Measurements from ENCODE around the gene PRKCB.

The PRKCB gene

DNA sequence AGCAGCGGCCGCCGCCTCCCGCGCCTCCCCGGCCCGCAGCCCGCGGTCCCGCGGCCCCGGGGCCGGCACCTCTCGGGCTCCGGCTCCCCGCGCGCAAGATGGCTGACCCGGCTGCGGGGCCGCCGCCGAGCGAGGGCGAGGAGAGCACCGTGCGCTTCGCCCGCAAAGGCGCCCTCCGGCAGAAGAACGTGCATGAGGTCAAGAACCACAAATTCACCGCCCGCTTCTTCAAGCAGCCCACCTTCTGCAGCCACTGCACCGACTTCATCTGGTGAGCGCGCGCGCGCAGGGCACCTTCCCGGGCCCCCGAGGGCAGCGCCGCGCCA, 258 bp downstream of the PRKCB start:
- Histone ChIP-seq H3K4me3 (ENCODE audit: extremely low read depth, insufficient read depth, low read length, poor library complexity, severe bottlenecking) (peak overlapping the region; percentile 48), H3K36me3 (ENCODE audit: control insufficient read depth, insufficient read depth, low read length) (no peaks in the 10 kb centered on the region), H3K4me1 (ENCODE audit: control insufficient read depth, insufficient read depth, low read length, poor library complexity, severe bottlenecking) (peaks cover 6% of the 10 kb centered on the region), H3K27ac (ENCODE audit: low read depth, low read length, severe bottlenecking) (no peak overlapping the region), H3K9me3 (ENCODE audit: control insufficient read depth, low read length) (no peaks in the 10 kb centered on the region)
- WGBS, 2 experiments (ENCODE audit: insufficient coverage in 2 of 2) = 0 to 2% methylated on average over 20 to 38 of the region's 45 CpGs

DNA sequence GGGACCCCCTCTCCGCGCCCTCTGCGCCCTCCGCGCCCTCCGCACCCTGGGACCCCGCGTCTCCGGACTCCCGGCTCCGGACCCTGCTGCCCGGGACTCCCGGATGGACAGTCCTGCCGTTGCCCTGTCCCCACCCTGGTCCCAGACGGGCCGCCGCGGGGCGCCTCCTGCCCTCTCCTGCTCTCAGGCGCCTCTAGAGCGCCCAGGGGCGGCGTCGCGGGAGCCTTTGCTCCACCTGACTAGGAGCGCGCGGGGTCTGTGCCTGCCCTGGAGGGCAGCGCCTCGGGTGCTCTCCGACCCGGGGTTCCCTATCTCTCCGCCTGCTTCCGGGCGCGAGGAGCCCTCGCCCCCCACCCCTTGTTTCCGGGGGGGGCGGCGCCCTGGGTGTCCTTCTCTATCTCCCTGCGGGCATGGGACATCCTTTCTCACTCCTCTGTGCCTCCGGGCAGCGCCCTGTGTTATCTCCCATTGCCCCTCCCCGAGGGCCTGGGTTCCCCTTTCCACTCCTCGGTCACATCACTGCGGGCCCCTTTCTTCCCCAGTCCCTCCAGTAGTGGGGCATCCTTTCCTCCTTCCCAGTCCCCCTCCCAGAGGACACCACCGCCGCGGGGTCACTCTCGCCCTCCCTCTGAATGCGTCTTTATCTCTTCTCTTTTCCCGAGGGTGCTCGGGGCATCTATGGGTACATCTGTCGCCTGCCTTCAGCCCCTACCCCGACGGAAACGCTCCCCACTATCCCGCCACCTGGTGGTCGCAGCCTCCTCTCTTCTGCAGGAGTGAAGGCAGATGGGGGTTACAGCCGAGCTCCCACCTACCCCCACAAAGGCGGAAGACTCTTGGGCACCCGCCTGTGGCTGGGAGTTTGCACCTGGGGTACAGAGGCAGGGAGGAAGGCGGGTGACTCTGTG, 875 bp downstream of the PRKCB start:
- peaks cover 6% of the 10 kb centered on the region for H3K4me1 ChIP-seq (ENCODE audit: control insufficient read depth, insufficient read depth, low read length, poor library complexity, severe bottlenecking)

DNA sequence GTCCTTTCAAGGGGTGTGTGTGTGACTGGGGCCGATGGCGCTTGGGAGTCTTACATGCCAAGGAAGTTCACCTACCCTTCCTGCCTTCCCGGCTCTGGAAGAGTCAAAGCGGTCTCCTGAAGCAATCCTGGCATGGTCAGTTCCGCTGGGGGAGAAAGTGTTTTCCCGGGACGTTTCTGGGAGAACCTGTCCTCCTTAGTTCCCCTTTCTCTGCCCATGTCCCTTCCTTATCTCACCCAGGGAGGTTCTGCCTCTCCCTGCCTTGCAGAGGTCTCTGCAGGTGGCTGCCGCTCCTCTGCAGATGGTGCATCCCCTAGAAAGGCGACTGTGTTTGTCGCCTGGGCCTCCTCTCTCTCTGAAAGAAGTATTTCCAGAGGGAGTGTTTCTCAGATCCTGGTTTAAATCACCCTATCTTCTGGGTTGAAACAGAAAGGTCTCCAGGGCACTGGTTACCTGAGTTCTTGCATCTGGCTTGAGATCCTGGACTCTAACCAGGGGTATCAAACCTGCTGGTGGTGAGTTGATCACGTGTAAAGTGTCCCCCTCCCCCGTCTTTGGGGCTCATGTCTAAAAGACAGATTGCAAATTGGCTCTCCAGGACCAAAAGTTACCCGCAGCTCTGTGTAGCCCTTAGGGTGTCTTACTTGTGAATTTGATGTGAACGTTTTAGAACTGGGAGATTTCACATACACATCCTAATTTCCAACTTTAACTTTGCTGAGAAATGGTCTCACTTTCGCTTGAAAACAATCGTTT, 1.9 kb downstream of the PRKCB start:
- no peak overlapping the region for H3K27ac ChIP-seq (ENCODE audit: low read depth, low read length, severe bottlenecking)
- 60 to 67% methylated on average over 10 to 11 of the region's 16 CpGs for WGBS, 2 experiments (ENCODE audit: insufficient coverage in 2 of 2)
- no peak overlapping the region for H3K4me3 ChIP-seq (ENCODE audit: extremely low read depth, insufficient read depth, low read length, poor library complexity, severe bottlenecking)
- no peaks in the 10 kb centered on the region for H3K36me3 ChIP-seq (ENCODE audit: control insufficient read depth, insufficient read depth, low read length)
- H3K4me1 ChIP-seq (ENCODE audit: control insufficient read depth, insufficient read depth, low read length, poor library complexity, severe bottlenecking) = peaks cover 6% of the 10 kb centered on the region
- no peaks in the 10 kb centered on the region for H3K9me3 ChIP-seq (ENCODE audit: control insufficient read depth, low read length)

More for the DNA sequence above, 875 bp downstream of the PRKCB start:
- H3K36me3 ChIP-seq (ENCODE audit: control insufficient read depth, insufficient read depth, low read length) = no peaks in the 10 kb centered on the region
- WGBS, 2 experiments (ENCODE audit: insufficient coverage in 2 of 2) = 3 to 4% methylated on average over 43 to 44 of the region's 63 CpGs
- H3K9me3 ChIP-seq (ENCODE audit: control insufficient read depth, low read length) = no peaks in the 10 kb centered on the region
- H3K4me3 ChIP-seq (ENCODE audit: extremely low read depth, insufficient read depth, low read length, poor library complexity, severe bottlenecking) = peak overlapping the region; percentile 48
- H3K27ac ChIP-seq (ENCODE audit: low read depth, low read length, severe bottlenecking) = no peak overlapping the region

DNA sequence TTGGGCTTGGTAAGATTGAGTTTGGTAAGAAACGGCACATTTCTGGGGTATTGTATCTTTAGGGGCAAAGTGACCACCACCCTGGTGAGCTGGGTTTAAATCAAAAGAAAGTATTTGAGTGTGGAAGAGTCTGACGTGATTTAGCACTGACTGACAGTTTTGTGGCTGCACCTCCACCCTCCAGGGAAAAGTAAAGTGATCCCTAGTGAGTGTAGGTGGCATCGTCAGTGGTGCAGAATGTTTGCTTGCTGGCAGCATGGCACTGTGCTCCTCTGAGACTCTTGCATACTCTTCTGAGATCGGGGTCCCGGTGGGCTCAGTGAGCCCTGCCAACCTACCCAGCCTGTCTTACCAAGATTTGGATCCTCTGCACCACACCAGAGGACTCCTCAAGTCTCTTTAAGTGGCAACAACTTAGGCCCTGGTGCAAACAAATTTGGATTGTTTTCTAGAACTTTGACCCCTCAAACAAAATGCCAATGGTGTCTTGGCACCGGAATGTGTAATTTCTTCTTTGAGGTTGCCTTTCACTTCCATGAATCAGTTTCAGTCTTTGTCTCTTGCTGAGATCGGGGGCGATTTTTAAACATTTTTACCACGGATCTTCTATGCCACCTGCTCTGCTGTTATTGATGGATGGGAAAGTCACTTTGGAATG, 2.8 kb downstream of the PRKCB start:
- WGBS, 2 experiments (ENCODE audit: insufficient coverage in 2 of 2) = 76 to 84% methylated on average over 5 to 6 of the region's 9 CpGs
- H3K27ac ChIP-seq (ENCODE audit: low read depth, low read length, severe bottlenecking) = no peak overlapping the region
- no peaks in the 10 kb centered on the region for H3K36me3 ChIP-seq (ENCODE audit: control insufficient read depth, insufficient read depth, low read length)
- H3K4me3 ChIP-seq (ENCODE audit: extremely low read depth, insufficient read depth, low read length, poor library complexity, severe bottlenecking) = no peak overlapping the region
- H3K9me3 ChIP-seq (ENCODE audit: control insufficient read depth, low read length) = no peaks in the 10 kb centered on the region
- H3K4me1 ChIP-seq (ENCODE audit: control insufficient read depth, insufficient read depth, low read length, poor library complexity, severe bottlenecking) = peaks cover 6% of the 10 kb centered on the region

DNA sequence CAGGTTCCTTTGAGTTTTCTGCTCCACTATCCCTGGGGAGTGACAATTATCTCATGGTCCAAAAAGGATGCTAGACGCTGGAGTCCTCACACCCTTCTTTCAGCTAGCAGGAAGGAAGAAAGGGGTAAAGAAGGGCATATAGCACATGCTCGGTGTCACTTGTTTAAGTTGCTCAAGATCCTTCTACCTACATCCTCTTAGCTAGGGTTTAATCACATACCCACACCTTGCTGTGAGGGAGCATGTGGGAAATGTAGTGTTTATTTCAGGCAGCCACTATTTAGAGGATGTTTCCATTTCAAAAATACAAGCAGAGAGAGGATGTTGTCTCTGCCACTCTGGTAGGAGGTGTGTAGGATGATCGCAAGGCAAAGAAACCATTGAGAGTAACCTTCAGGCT, 4.5 kb downstream of the PRKCB start:
- peaks cover 6% of the 10 kb centered on the region for H3K4me1 ChIP-seq (ENCODE audit: control insufficient read depth, insufficient read depth, low read length, poor library complexity, severe bottlenecking)
- WGBS, 2 experiments (ENCODE audit: insufficient coverage in 2 of 2) = 60 to 88% methylated on average over 1 of the region's 3 CpGs
- no peaks in the 10 kb centered on the region for H3K36me3 ChIP-seq (ENCODE audit: control insufficient read depth, insufficient read depth, low read length)

DNA sequence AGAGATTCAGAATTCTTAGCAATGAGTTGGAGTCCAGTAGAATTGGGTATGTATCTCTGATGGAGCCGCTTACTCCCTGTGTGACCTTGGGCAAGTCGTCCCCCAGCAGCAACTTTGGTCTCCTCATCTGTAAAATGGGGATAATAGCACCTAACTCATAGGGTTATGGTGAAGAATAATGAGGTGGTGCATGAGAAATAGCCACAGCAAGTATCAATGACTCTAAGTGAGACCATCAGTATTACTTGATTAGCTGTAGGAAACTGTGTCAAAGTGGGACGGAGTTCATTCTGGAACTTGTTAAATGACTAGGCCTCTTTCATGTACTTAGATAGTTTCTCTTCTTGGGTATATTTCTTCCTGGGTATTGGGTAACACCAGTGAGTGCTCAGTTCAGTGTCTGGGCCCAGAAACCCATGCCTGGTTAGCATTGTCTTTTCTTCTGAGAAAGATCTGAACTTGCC, 6.4 kb downstream of the PRKCB start:
- Histone ChIP-seq H3K36me3 (ENCODE audit: control insufficient read depth, insufficient read depth, low read length) (no peaks in the 10 kb centered on the region), H3K4me1 (ENCODE audit: control insufficient read depth, insufficient read depth, low read length, poor library complexity, severe bottlenecking) (no peaks in the 10 kb centered on the region), H3K9me3 (ENCODE audit: control insufficient read depth, low read length) (no peaks in the 10 kb centered on the region), H3K27ac (ENCODE audit: low read depth, low read length, severe bottlenecking) (no peak overlapping the region), H3K4me3 (ENCODE audit: extremely low read depth, insufficient read depth, low read length, poor library complexity, severe bottlenecking) (no peak overlapping the region)
- 88 to 95% methylated on average over 3 of the region's 3 CpGs for WGBS, 2 experiments (ENCODE audit: insufficient coverage in 2 of 2)

More for the DNA sequence above, 4.5 kb downstream of the PRKCB start:
- H3K9me3 ChIP-seq (ENCODE audit: control insufficient read depth, low read length) = no peaks in the 10 kb centered on the region
- H3K27ac ChIP-seq (ENCODE audit: low read depth, low read length, severe bottlenecking) = no peak overlapping the region
- H3K4me3 ChIP-seq (ENCODE audit: extremely low read depth, insufficient read depth, low read length, poor library complexity, severe bottlenecking) = no peak overlapping the region

DNA sequence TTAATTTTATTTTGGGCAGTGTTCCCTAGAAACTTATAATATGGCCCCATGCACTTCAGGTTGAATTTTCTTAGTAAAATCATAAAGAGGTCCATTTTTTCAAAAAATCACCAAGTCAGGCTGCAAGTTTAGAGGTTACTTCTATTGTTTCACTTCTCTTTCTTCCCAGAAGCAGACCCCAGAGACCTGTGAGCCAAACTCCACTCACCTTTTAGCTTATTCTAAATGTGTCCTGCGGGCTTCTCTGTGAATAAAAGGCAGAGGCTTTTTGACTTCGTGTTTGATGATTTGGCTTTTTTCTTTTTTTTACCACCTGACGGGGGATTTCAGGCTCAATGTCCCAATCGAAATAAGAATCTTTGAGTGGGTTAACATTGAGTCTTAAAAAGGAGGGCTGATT, 7.4 kb downstream of the PRKCB start:
- Histone ChIP-seq H3K27ac (ENCODE audit: low read depth, low read length, severe bottlenecking) (no peak overlapping the region), H3K36me3 (ENCODE audit: control insufficient read depth, insufficient read depth, low read length) (no peaks in the 10 kb centered on the region), H3K4me3 (ENCODE audit: extremely low read depth, insufficient read depth, low read length, poor library complexity, severe bottlenecking) (no peak overlapping the region), H3K9me3 (ENCODE audit: control insufficient read depth, low read length) (no peaks in the 10 kb centered on the region), H3K4me1 (ENCODE audit: control insufficient read depth, insufficient read depth, low read length, poor library complexity, severe bottlenecking) (no peaks in the 10 kb centered on the region)
- 72 to 82% methylated on average over 2 to 3 of the region's 4 CpGs for WGBS, 2 experiments (ENCODE audit: insufficient coverage in 2 of 2)

DNA sequence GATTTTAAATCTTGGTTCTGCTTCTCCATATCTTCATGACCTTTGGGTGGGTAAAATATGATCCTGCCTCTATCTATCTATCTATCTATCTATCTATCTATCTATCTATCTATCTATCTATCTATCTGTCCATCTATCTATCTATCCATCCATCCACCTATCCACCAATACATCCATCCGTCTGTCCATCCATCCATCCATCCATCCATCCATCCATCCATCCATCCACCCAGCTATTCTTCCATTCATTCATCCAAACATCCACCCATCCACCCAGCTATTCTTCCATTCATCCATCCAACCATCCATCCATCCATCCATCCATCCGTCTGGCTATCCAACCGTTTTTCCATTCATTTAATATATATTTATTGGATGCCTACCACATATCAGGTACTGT, 11.5 kb downstream of the PRKCB start:
- H3K27ac ChIP-seq (ENCODE audit: low read depth, low read length, severe bottlenecking) = no peak overlapping the region
- H3K9me3 ChIP-seq (ENCODE audit: control insufficient read depth, low read length) = no peaks in the 10 kb centered on the region
- no peaks in the 10 kb centered on the region for H3K4me1 ChIP-seq (ENCODE audit: control insufficient read depth, insufficient read depth, low read length, poor library complexity, severe bottlenecking)
- H3K4me3 ChIP-seq (ENCODE audit: extremely low read depth, insufficient read depth, low read length, poor library complexity, severe bottlenecking) = no peak overlapping the region
- no peaks in the 10 kb centered on the region for H3K36me3 ChIP-seq (ENCODE audit: control insufficient read depth, insufficient read depth, low read length)
- WGBS, 2 experiments (ENCODE audit: insufficient coverage in 2 of 2) = 78 to 92% methylated on average over 1 of the region's 3 CpGs

DNA sequence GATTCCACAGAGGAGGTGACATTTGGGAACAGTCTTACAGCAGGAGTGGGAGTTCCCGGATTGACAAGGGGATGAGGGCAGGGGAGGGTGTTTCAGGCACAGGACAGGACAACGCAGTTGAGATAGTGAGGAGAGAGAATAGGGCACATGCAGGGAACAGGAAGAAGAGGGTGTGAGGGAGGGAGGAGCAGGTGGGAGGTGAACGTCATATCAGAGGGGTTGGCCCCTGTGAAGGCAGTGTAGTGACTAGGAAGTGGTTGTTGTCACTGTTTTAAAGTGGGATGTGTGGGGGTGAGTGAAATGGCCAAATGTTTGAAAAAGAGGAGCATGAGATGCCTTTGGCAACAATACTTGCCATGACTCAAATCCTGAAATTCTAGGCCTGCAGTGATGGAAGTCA, 12.2 kb downstream of the PRKCB start:
- no peaks in the 10 kb centered on the region for H3K36me3 ChIP-seq (ENCODE audit: control insufficient read depth, insufficient read depth, low read length)
- 66 to 75% methylated on average over 2 to 3 of the region's 3 CpGs for WGBS, 2 experiments (ENCODE audit: insufficient coverage in 2 of 2)
- H3K9me3 ChIP-seq (ENCODE audit: control insufficient read depth, low read length) = no peaks in the 10 kb centered on the region
- no peak overlapping the region for H3K4me3 ChIP-seq (ENCODE audit: extremely low read depth, insufficient read depth, low read length, poor library complexity, severe bottlenecking)
- H3K27ac ChIP-seq (ENCODE audit: low read depth, low read length, severe bottlenecking) = no peak overlapping the region
- no peaks in the 10 kb centered on the region for H3K4me1 ChIP-seq (ENCODE audit: control insufficient read depth, insufficient read depth, low read length, poor library complexity, severe bottlenecking)

DNA sequence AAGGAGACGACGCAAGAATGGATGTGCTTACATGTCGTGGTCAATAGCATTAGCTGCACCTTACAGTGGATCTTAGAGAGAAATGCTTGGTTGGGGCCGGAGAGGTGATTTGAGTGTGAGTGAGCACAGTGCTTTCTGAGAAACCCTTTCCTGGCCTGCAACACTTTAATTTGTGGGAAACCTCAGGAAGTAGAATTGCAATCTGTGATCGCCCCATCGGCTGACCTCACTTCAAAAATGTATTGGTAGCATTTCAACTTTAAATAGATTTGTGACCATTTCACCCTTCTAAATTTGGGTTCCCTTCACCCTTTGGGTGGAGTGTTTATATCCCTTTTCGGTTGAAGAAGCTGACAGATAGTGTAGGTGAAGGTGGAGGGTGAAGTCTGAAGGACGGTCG, 13.2 kb downstream of the PRKCB start:
- no peaks in the 10 kb centered on the region for H3K9me3 ChIP-seq (ENCODE audit: control insufficient read depth, low read length)
- no peak overlapping the region for H3K4me3 ChIP-seq (ENCODE audit: extremely low read depth, insufficient read depth, low read length, poor library complexity, severe bottlenecking)
- no peaks in the 10 kb centered on the region for H3K4me1 ChIP-seq (ENCODE audit: control insufficient read depth, insufficient read depth, low read length, poor library complexity, severe bottlenecking)
- H3K27ac ChIP-seq (ENCODE audit: low read depth, low read length, severe bottlenecking) = no peak overlapping the region
- no peaks in the 10 kb centered on the region for H3K36me3 ChIP-seq (ENCODE audit: control insufficient read depth, insufficient read depth, low read length)
- WGBS, 2 experiments (ENCODE audit: insufficient coverage in 2 of 2) = 75 to 86% methylated on average over 4 to 7 of the region's 9 CpGs

All from mesodermal cell (in vitro differentiated cells).